Nephron (organoid): ENCODE measurements around the gene FAM13A.
"Not testable (repeated sequence)": the region's sequence is repeated elsewhere in the genome, so short reads cannot be mapped to it uniquely, and the experiment has no call there.

Source experiments
- H3K27ac Mint-ChIP-seq, 3 experiments: 2 replicates each; pipeline ENCODE4 v1.8.0; 2020; ENCODE audit warnings: mixed read lengths in 3 of 3, mild to moderate bottlenecking in 2 of 3, moderate library complexity in 1 of 3
- H3K27me3 Mint-ChIP-seq: 2 replicates; pipeline ENCODE4 v1.8.0; 2021; ENCODE audit warnings: low read depth, mild to moderate bottlenecking, moderate library complexity, mixed read lengths
- H3K36me3 Mint-ChIP-seq: 2 replicates; pipeline ENCODE4 v1.8.0; 2020; ENCODE audit warnings: low read depth, mixed read lengths
- H3K4me1 Mint-ChIP-seq: 2 replicates; pipeline ENCODE4 v1.8.0; 2020; ENCODE audit warnings: mixed read lengths
- H3K4me3 Mint-ChIP-seq, 3 experiments: 2 replicates each; pipeline ENCODE4 v1.8.0; 2020; ENCODE audit warnings: mild to moderate bottlenecking in 3 of 3, mixed read lengths in 3 of 3, moderate library complexity in 2 of 3
- H3K9me3 Mint-ChIP-seq: 2 replicates; pipeline ENCODE4 v1.8.0; 2020; ENCODE audit warnings: mixed read lengths
- CTCF ChIP-seq, 3 experiments: fragments of 200-600 bp; sonication (generic); IDR thresholded peaks; one replicate each; pipeline ENCODE4 v1.5.0; 2021; ENCODE audit warnings: antibody characterized with exemption in 3 of 3; ENCODE audit not compliant: unreplicated experiment in 3 of 3

FAM13A gene

GRCh38 chr4:88908521-88908920 lies 148.5 kb downstream of the FAM13A start:
- peaks cover 9% of the 10 kb centered on the region for H3K9me3 Mint-ChIP-seq
- no peak for TF ChIP-seq CTCF (IDR thresholded peaks at IDR 0.05; ENCODE audit: unreplicated experiment in 3 of 3)
- no peak overlapping the region for H3K4me3 Mint-ChIP-seq
- H3K27ac Mint-ChIP-seq, result no peak overlapping the region
- H3K4me1 Mint-ChIP-seq, result no peaks in the 10 kb centered on the region
- no peaks in the 10 kb centered on the region for H3K27me3 Mint-ChIP-seq
- peaks cover 28% of the 10 kb centered on the region for H3K36me3 Mint-ChIP-seq

- no peak for TF ChIP-seq CTCF (IDR thresholded peaks at IDR 0.05; ENCODE audit: unreplicated experiment in 3 of 3)
- no peak overlapping the region for H3K27ac Mint-ChIP-seq
- H3K4me3 Mint-ChIP-seq, result no peak overlapping the region
- H3K27me3 Mint-ChIP-seq, result no peaks in the 10 kb centered on the region
- H3K4me1 Mint-ChIP-seq, result no peaks in the 10 kb centered on the region
- peaks cover 33% of the 10 kb centered on the region for H3K36me3 Mint-ChIP-seq
- peaks cover 14% of the 10 kb centered on the region for H3K9me3 Mint-ChIP-seq
Measured at GRCh38 chr4:88908003-88908402, 149.0 kb downstream of the FAM13A start.

- Mint-ChIP-seq H3K27me3 (no peaks in the 10 kb centered on the region), H3K9me3 (peaks cover 20% of the 10 kb centered on the region), H3K4me3 (no peak overlapping the region), H3K36me3 (peaks cover 38% of the 10 kb centered on the region), H3K4me1 (no peaks in the 10 kb centered on the region), H3K27ac (no peak overlapping the region)
- TF ChIP-seq CTCF (IDR thresholded peaks at IDR 0.05; ENCODE audit: unreplicated experiment in 3 of 3), result no peak
Measured at GRCh38 chr4:88907478-88907877, 149.5 kb downstream of the FAM13A start.

- not testable (repeated sequence) for H3K4me3 Mint-ChIP-seq, H3K4me1 Mint-ChIP-seq, H3K27me3 Mint-ChIP-seq, H3K27ac Mint-ChIP-seq
- peaks cover 70% of the 10 kb centered on the region for H3K36me3 Mint-ChIP-seq
- H3K9me3 Mint-ChIP-seq, result peaks cover 49% of the 10 kb centered on the region
Measured at GRCh38 chr4:88904240-88904639, 152.7 kb downstream of the FAM13A start.

GRCh38 chr4:88900432-88900831 lies 156.6 kb downstream of the FAM13A start:
- Mint-ChIP-seq H3K36me3 (peaks cover 83% of the 10 kb centered on the region), H3K9me3 (peaks cover 55% of the 10 kb centered on the region), H3K27ac (no peak overlapping the region), H3K27me3 (no peaks in the 10 kb centered on the region), H3K4me3 (no peak overlapping the region), H3K4me1 (no peaks in the 10 kb centered on the region)
- no peak for TF ChIP-seq CTCF (IDR thresholded peaks at IDR 0.05; ENCODE audit: unreplicated experiment in 3 of 3)

- Mint-ChIP-seq H3K27ac (no peak overlapping the region), H3K9me3 (peaks cover 41% of the 10 kb centered on the region), H3K4me1 (no peaks in the 10 kb centered on the region), H3K36me3 (peaks cover 59% of the 10 kb centered on the region), H3K4me3 (no peak overlapping the region), H3K27me3 (no peaks in the 10 kb centered on the region)
- no peak for TF ChIP-seq CTCF (IDR thresholded peaks at IDR 0.05; ENCODE audit: unreplicated experiment in 3 of 3)
Measured at GRCh38 chr4:88897752-88898151, 159.2 kb downstream of the FAM13A start.
